GM11168 (cell line): ENCODE data around the gene TDRD9.

Experiments used
- in situ Hi-C: fragments of 300-500 bp; cut with MboI; formaldehyde crosslinking; loops from one replicate; pipeline ENCODE4 v1.12.0; 2022; ENCODE audit warnings: low sequenced_read_pairs; ENCODE audit not compliant: unreplicated experiment

The TDRD9 gene

DNA sequence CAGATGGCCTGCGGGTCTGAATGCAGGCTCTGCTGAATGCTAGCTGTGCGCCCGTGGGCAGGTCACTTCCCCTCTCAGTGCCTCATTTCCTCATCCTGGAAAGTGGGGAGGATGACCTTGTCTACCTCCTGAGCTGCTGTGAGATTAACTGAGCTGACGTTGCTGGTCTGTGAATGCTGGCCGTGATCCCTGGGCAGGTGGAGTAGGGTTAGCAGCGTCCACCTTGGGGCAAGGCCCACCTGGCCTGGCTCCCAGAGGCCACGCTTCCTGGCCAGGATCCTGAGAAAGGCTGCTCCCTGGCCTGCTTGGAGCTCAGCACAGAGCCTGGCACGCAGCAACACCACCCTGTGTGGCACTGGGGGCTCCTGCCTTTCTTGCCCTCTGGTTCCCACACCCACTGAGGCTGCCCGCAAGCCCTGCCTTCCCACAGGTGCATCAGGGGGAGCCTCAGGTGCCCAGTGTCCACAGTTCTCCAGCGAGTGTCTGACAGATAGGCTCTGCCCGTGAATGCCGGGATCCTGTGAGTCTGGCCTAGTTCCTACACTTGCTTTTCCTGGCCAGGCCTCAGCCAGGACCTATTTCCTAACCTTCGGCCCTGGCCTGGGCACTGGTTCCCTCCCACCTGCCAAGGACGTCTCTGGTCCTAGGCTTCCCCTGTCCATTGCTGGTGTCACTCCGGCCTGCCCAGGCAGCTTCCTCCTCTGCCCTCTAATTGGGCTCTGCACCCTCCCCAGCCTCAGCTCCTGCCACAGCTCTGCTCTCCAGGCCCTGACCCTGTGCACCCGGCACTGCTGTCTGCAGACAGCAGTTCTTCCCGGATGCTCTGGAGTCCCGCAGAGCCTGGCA is 37.2 kb upstream of the TDRD9 start:
- in situ Hi-C loops, result no loop called here

DNA sequence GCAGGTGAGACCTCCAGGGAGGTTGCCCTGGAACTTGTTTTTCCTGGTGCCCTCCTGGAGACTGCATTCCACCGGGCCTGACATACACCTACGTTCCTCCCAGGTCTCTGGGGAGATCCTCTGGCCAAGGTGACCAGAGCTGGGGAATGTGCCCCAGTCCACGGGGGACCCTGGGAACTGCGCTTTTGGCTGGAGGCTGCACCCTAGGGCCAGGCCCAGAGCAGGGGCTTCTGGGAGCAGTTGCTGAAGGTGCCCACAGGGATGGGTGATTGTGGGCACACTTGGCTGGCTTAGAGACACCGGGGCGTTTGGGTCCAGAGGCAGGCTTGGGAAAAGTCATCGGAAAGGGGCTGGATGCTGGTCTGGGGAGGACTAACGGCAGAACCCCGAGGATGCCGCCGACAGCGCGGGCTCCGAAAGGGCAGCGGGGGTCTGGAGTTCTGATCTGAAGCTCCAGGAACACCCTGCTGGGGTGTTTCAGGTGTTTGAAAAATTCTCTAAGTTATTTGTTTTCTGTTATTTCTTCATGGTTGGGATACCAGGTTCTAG is 36.5 kb upstream of the TDRD9 start:
- in situ Hi-C loops, result no loop called here

DNA sequence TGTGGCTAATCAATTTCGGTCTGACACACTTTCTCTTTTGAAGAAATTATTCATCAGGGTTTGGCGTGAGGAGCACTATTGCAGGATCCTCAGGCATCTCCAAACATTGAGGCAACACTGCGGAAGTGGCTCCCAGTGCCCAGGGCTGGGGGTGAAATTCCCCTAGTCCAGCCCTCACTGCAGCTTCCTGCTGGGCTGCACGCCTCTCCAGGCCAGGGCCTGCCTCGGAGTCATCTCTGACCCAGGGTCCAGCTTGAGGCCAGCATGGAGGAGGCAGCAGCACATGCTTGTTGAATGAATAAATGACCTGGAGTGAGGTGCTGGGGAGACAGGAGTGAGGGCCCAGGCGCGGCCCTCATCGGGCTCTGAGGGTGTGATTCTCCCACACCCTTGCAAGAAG is 36.0 kb upstream of the TDRD9 start:
- in situ Hi-C loops, result no loop called here

DNA sequence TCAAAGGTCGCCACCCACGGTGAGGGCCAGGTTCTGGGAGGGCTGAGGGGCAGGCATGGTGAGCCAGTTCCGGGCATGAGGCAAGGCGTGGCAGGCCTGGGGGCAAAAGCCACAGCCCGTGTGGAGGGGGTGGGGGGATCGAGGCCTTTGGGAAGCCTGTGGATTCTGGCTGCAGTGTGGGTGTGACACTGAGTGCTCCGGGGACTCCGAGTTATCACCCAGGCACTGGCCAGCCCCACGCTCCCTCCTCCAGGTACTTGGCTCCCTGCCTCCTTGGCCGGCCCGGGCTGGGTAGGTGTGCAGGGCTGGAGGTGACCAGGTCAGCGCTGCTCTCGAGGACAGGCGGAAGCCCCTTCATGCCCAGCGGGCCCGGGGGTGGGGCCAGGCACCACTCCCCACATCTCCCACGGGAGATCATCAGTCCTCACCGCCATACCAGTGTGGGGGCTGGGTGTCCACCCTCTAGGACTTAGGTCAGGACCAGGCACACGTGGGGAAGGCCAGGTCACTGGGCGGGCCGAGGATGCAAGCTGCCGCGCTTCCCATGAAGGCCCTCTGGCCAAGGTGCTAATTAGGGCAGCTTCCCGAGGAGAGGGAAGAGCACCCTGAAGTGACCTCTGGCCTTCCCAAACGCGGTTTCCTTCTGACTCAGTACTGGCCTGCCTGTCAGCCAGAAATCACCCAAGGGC is 34.1 kb upstream of the TDRD9 start:
- in situ Hi-C loops, result no loop called here

DNA sequence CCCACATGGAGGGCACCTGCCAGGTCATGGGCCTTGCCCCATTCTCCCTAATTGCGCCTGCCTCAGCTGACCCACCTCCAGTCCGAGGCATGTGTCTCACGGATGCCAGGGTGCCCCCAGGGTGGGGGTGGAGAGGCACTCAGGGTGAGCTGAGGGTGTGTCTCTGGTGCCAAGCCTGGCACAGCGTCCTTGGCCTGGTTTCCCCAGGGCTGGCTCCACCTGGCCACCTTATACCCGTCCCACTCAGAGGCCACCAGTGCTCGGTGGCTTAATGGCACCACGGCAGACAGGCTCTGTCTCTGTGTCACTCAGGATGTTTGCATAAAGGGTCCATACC is 33.6 kb upstream of the TDRD9 start:
- in situ Hi-C loops, result no loop called here

DNA sequence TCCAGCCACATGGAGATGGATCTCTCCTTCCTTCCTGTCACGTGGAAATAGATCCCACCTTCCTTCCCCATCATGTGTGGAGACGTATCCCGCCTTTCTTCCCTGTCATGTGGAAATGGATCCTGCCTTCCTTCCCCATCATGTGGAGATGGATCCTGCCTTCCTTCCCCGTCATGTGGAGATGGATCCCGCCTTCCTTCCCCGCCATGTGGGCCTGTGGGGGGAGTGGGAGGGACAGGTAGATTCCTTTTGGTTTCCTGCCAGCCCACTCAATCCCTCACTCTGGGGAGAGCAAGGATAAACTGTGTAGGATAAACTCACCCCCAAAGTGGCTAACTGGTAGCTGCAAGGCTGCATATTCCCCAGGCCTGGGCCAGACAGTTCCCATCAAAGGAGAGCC is 31.7 kb upstream of the TDRD9 start:
- in situ Hi-C loops, result no loop called here

DNA sequence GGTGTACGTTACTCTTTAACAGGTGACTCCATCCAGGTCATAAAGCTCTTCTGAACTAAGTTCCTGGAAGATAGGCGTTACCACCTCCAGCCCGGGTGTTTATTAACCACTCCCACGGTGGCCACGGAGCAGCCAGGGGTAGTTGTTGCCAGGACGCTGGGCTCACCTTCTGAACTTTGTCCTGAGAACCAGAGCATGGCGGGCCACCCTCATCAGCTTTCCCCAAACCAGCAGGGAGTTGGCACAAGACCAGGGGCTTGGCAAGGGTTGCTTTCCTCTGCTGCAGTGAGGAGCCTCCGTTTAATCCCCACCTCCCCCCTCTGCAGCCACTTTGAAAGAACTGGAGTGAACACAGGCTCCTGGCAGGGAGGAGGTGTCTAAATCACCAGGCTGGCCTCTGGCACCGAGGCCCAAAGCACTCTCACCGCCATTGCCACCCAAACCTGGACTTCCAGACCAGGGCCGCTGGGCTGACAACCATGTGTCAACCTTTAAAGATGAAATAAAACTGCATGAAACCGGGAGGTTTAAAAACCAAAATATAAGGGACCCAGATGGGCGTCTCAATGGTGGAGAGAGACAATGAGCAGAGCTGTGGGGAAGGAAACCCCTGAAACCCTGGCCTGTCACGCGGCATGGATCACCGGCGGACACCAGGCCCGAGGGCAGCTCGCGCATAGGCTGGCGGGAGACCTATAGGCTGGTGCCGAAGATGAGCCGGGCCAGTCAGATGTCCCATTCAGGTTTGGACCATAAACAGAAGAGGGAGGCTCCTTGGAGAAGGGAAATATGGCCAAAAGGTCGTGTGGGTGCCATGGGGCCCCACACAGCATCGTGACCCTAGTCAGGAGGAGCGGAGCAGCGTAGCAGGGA is 30.9 kb upstream of the TDRD9 start:
- in situ Hi-C loops, result no loop called here

DNA sequence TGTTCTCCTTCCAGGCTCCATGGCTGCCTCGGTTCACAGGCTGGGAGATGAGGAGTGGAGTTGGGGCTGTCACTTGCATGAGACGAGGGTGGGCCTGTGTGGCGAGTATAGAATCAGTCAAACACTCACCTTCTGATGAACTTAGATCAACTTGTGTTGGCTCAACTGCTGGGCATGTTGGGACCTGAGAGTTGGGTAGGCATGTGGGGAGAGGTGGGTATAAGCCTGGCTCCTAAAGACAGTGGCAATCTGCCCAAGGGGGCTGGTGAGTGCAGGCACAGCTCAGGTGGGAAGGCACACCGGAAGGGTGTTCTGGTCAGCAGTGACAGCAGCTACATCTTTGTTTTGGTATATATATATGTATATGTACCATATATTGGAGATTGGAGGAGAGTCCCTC is 30.1 kb upstream of the TDRD9 start:
- in situ Hi-C loops, result no loop called here

DNA sequence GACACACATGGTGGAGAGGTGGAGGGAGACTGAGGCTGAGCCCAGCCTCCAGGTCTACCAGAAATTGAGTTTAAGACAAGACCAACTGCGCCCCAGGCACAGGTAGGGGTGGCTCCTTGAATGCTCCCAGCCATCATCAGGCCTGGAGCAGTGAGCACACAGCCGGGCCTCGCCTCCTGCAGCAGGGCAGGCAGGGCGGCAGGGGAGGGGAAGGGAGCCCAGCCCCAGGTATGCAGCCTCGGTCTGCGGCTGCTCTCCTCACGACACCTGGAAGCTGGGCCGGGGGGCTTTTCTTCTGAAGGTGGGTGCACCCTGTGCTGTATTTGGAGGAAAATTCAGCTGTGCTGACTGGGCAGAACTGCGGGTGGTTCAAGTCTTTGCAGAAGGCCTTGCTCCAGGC is 29.5 kb upstream of the TDRD9 start:
- in situ Hi-C loops, result no loop called here

DNA sequence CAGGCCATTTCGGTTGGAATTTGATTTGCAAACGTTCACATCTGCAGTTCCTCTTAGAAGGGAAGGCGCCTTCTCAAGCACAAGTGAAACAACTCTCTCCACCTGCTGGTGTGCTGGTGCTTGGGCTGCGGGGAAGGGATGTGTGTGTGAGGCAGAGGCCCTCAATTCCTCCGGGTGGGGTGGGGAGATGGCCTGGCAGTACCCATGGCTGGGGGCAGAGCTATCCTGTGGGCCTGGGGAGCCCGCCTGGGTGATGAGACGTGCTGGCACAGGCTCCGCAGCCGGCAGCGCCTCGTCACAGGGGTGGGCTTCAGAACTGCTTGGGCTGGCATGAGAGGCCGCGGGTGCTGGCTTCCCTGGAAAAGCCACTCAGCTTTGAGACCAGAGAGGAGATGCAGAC is 28.9 kb upstream of the TDRD9 start:
- in situ Hi-C loops, result no loop called here

DNA sequence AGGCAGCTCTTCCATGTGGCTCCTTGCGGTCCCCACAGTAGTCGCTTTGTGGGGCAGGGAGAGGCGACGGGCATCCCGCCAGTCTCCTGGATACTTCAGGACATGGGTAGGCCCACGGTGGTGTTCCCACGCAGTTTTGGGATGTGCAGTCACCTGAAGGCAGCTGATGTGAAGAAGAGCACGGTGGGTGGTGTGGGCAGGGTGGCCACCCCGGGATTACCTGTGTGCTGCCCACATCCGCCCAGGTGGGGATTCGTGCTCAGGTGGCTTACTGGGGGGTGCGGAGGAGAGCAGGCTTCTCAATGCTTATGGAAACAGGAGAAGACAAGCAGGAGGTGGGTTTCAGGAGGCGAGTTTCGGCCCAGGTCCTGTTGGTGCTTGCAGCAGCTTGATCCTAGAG is 28.4 kb upstream of the TDRD9 start:
- in situ Hi-C loops, result no loop called here

DNA sequence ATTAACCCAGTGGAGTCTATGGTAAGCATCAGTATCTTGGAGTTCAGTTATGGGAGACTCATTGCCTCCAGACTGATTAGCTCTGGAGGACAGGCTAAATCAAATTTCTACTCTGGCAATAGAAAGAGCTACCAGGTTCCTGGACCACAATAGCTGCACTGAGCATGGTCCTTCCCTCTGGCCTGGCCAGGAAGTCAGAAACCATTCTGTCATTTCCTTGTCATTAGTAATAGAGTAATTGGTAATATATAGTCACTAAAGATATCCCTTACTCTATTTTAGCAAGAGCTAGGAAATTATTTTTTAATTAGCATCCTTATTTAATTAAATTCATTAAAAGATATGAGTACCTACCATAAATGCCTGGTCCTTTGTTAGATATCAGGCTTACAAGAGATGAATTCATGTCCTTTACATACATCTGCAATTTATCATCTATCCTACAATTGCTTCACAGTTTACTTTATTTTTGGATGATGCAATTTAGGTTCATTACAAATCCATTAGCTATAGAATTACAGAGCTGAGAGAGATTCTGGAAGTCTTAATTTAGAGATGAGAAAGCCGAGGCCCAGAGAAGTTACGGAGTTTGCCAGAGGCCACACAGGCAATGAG is 23.7 kb upstream of the TDRD9 start:
- in situ Hi-C loops, result no loop called here

DNA sequence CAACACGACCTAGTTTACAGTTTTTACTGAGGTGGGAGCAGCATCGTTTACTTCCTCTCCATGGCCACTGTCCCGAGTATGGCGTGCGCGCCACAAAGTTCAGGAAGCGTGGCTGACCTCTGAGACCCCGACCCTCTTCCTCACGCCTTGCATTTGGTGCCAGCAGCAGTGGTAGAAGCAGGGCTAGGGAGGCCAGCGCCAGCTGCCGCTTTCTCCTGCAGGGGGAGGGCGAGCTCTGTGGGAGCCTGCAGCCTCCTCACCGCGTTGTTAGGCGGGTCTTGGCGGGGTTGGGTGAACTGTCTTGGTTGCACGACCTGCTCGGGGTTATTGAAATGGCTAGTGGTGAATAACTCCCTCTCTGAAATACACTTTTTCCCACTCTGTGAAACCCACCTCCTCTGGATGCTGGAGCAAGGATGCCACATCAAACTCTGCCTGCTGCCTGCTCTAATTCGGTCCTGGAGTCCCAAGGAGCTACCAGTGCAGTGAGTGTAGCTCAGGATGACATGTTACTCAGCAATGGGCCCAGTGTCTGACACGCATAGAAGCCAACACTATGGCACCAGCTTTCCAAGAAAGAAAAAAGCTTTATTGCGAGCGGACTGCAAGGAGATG is 22.3 kb upstream of the TDRD9 start:
- in situ Hi-C loops, result no loop called here

DNA sequence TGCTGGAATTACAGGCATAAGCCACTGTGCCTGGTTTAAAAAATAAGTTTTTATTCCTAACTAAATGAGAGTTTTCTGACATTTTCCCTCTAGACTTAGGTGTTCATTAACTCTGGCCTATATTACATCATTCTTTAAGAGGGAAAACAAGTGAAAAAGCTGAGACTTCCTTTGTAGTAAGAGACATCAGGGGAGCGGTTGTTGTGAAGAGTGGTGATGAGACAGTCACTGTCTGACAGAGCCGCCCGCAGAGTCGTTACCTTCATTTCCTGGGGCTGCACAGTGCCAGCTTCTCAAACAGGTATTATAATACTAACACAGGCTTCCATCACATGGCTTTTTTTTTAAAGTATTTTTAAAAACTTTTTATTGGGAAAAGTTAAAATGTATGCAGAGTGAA is 19.7 kb upstream of the TDRD9 start:
- in situ Hi-C loops, result no loop called here

DNA sequence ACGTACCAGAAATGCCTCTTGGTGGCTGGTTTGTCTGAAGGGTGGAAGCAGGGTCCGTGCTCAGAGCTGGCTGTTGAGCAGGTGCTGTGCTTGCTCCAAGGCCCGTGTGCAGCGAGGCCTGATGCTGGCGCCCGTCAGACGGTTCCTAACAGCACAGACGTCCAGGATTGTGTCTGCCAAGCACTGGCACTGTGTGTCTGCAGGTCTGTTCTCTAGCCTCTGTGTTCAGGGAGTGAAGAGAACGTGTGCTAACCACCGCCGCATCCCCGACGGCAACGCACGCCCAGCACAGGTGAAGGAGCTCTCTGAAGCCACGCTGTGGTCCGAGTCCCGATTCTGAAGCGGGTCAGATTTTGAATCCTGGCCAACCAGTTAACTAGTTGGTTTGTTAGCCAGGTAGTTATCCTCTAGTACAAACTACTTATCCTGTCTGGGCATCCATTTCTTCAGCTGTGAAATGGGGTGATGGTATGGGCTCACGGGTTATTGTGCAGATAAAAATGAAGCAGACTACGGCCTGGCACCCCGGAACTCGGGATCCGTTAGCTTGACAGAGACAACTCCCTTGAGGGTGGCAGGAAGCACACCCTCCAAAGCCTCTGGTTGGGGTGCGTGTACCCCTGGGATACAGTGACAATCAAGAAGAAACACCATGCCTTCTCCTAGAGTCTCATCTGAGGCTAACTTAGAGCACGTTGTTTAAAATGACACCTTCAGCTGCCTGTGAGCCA is 18.6 kb upstream of the TDRD9 start:
- in situ Hi-C loops, result no loop called here

DNA sequence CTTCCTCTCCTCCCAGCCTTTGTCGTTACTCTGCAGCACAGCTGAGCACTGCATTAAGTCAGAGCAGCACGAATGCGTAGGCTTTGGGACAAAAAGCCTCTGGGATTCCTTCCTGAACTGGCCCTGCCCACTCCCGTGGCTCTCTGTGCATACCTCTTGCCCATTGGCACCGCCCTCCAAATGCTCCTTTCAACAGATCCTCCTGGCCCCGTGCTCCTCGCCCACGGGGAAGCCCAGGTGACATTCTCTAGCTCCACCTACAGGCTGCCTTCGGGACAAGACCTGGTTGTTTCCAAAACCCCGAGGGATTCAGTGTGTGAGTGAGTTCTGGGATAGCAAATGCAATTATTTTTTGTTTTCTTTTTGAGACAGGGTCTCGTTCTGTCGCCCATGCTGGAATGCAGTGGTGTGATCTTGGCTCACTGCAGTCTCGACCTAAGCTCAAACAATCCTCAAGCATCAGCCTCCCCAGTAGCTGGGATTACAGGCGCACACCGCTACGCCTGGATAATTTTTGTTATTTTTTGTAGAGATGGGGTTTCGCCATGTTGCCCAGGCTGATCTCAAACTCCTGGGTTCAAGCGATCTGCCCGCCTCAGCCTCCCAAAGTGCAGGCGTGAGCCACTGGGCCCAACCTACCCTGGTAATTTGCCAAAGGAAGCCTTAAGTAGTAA is 17.9 kb upstream of the TDRD9 start:
- in situ Hi-C loops, result no loop called here

DNA sequence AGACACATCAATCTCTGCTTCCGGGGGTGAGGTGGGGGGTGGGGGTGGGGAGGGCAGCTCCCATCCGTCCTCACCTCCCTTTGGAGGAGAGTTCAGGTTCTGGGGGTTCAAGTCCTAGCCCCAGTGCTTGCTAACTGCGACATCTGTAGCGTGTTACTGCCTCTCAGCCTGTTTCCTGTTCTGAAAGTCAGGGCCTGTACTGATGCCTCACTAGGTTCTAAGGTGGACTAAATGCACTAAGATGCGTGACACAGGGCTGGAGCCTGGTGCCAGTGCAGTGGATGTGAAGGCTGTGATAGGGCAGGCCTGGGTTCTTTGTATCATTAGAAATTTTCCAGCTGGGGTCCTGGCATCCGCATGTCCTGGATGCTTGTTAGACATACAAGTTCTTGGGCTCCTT is 17.3 kb upstream of the TDRD9 start:
- in situ Hi-C loops, result no loop called here

DNA sequence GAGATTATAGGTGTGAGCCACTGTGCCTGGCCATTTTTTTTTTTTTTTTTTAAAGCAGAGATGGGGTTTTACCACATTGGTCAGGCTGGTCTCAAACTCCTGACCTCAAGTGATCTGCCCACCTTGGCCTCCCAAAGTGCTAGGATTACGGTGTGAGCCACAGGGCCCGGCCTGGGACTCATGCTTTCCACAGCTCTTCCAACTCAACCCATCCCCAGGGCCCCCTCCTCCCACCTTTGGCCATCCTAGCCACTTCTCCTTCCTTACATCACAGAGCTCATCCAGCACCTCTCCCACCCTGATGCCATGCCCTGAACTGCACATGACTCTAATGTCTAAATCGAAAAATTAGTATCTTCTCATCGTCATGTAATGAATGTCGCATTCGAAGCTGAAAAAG is 12.6 kb upstream of the TDRD9 start:
- in situ Hi-C loops, result loop anchor here (5.0 kb wide), 1 partner anchor 108 kb away; no protein-coding TSS in a partner anchor
